ENCODE results near the gene GALNS.
"Not testable (repeated sequence)": the region's sequence is repeated elsewhere in the genome, so short reads cannot be mapped to it uniquely, and the experiment has no call there.

Gene GALNS

DNA sequence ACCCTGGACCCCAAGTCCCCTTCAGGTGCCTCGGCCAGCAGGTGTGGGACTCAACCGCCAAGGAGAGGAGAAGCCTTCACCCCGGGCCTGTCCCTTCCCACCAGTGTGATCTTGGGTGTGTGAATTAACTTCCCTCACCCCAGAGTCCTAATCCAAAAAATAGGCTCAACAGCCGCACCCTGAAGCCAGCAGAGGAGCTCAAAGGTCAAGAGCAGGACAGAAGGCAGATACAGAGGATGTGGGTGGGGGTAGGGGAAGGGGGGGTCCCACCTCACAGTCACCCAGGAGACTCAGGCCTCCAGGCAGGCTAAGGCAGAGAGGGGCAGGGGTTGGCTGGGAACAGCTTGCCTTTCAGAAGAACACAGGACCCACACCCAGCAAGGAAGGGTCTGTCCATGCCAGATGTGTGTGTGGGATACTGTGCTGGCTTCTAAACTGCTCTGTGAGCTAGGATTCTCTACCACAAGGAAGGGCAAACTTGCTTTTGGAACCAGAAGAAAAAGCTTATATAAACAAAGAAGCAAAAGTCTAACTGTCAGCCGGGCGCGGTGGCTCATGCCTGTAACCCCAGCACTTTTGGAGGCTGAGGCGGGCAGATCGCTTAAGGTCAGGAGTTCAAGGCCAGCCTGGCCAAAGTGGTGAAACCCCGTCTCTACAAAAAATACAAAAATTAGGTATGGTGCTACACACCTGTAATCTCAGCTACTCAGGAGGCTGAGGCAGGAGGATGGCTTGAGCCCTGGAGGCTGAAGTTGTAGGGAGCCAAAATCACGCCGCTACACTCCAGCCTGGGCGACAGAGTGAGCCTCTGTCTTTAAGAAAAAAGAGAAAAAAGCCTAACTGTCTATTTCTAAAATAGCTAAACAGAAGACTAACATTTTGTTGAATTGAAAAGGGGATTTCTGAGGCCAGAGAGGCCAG is 76.3 kb downstream of the GALNS start:
- DNase-seq: no peak

DNA sequence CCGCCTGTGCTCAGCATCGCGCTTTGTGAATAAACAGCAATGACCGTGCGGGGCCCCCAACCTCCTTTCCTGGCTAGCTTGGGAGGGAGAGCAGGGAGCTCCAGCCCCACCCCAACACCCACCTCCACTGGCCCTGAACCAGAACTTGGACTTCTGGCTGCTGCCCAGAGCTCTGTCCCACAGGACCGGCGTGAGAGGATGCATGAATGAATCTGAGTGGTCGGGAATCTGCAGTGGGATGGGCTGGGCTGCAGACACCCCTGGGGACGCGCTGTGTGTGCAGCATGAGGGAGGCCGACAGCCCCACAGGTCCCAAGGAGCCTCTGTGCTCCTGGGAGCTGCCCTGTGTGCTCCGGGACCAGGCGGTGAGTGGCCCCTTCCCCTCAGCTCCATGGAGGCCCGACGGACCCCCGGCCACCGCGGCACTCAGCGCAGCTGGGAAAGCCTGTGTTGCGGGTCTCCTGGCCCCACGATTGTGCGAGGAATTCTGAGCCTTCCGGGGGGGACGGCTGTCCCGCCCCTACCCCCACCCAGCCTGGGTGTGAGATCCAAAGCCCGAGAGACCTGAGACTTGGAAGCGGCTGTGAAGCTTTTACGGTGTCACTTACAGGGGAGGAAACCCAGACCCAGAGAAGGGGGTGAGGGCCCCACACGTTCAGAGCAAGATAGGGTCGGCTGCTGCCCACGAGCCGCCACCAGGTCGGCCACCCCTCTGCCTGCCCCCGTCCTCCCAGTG is 77.2 kb downstream of the GALNS start:
- DNase-seq: no peak

GRCh38 chr16:88778541-88779065 is 78.1 kb downstream of the GALNS start:
- DNase-seq: no peak

DNA sequence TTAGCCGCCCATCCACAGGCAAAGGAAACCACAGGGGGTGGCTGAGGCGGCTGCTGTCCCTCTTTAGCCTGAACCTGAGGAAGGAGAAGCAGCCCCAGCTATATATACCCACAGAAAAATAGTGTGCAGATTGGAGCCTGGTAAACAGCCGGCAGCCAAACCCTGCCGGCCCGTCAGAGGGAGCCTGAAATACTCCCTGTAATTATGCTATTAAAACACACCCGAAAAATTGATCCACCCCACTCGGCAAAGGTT is 78.5 kb downstream of the GALNS start:
- no peak for DNase-seq

GRCh38 chr16:88777471-88778270 is 79.1 kb downstream of the GALNS start:
- no peak for DNase-seq

DNA sequence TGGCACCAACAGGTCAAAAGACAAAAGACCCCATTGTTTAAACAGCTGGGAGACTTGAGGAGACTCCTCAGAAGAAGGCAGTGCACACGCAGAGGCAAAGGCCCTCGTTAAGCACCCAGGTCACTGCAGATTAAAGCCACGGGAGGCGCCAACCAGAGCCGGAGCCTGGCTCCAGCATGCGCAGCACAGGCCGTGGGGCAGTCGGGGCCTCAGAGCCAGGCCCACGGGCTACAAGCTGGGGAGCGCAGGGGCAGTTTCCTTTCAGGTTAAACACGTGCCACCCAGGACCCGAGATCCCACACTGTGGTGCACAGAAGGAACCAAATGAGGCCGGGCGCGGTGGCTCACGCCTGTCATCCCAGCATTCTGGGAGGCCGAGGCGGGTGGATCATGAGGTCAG is 80.9 kb downstream of the GALNS start:
- no peak for DNase-seq

DNA sequence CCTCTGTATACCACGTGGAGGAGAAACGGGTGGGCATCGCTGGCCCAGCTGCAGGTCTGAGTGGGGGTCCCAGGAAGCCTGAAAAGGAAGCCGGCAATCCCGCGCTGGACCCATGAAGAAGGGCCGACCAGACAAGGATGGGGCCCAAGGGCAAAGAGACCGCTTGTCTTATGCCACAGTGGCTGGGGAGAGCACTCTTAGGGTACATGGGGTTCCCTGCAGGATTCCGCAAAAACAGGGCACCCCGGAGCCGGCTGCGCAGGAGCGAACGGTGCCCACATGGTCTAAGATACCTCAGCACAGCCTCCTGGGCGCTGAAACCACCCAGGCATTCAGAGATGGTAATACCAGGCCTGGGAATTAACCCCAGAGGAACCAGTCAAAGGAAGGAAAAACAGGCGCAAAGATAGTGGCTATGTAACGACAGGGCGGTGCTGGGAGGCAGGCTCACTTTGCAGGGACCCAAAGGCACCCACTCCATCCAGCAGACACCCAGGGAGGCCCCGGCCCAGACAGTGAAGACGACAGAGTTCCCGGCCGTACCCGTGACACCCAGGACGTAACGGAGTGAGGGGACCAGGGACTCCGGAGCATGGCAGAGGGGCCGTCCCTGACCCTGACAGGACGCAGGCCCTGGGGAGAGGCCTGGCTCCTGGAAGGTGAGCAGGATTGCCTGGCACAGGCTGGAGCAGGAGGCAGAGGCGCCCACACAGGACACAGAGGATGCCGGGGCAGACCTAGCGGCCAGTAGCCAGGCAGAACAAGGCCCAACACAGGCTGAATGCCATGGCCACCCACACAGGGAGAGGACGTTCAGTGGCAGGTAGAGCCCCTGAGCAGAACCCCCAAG is 82.0 kb downstream of the GALNS start:
- DNase-seq: no peak

GRCh38 chr16:88773812-88774291 is 82.9 kb downstream of the GALNS start:
- DNase-seq: no peak

DNA sequence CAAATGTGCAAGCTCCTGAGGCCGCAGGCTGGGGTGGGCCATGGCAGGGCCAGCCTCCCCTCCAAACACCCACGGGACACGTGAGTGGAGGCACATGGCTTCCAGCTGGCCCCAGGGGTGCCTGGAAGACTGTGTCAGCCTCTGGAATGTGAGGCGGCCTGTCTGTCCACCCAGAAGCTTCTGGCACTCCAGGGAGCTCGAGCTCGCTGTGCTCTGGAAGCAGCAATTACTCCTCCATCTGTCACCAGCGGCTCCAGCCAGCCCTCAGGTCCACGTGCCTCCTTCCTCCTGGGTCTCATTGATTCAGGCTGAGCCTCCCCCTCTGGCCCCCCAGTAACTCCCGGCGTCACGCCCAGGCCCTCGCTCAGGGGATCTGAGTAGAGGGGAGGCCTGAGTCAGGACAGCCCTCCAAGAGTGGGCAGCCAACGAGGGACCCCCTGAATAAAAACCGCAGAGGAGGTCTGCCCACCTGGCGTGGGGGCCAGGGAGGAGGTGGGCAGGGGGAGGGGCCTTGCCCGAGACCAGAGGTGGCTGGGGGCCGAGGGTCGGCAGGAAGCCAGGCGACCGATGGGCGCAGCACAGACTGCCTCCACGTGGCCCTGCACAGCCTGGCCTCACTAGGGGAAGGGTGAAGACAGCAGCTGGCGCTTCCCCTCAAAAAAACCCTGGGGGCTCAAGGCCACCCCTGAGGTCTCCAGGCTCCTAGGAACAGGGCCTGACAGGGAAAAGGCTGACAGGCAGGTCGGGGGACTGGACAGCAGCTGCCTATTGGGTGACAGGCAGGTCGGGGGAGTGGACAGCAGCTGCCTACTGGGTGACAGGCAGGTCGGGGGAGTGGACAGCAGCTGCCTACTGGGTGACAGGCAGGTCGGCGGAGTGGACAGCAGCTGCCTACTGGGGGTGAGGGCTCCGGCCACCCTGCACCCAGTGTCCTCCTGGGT is 83.6 kb downstream of the GALNS start:
- no peak for DNase-seq

GRCh38 chr16:88771781-88772180 is 85.0 kb downstream of the GALNS start:
- DNase-seq: not testable (repeated sequence)

- no peak for DNase-seq
Observed at GRCh38 chr16:88771294-88771772, 85.4 kb downstream of the GALNS start.

GRCh38 chr16:88770461-88771293 is 86.1 kb downstream of the GALNS start:
- no peak for DNase-seq

GRCh38 chr16:88769617-88770460 is 86.9 kb downstream of the GALNS start:
- no peak for DNase-seq

- DNase-seq: no peak
Observed at GRCh38 chr16:88768071-88768783, 88.5 kb downstream of the GALNS start.

DNA sequence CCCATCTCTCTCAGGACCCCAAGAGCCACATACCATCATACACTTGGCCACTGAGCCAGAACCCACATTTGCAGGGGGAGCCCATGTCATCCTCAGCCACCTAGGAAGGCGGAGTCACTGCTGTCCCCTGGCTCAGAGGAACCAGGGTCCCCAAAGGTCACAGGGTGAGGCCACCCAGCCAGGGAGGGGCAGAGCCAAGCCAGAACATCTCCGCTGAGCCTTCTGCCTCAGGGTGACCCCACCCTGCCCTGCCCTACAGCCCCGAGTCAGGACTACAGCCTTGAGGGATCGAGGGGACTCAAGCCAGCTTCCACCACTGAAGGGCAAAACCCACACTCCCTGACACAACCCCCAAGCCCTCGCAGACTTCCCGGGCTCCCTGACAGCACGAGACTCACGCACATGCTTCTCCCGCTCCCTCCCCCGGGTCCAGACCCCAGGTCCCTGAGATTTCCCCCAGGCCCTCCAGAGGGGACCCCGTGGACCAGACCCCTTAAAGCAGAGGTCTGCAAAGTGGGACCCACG is 89.1 kb downstream of the GALNS start:
- DNase-seq: no peak

GRCh38 chr16:88766975-88767374 is 89.8 kb downstream of the GALNS start:
- DNase-seq: no peak

DNA sequence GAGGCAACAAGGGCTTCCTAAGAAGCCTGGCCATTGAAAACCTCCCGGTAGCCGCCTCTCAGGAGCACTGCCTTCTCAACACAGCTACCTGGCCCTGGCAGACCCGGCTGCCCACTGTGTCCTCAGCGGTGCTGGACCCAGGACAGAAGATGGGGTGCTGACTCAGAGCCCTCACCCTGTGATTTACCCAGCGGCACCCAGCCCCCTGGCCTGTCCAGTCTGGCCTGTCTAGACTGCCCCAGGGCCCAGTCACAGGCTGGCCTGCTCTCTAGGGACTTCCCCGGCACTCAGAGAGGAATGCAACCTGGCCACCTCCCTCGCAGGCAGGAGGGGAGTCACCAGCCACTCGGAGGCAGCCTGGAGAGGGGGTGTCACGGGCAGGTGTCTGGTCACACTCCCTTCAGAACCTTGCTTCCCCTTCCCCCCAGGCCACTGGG is 91.8 kb downstream of the GALNS start:
- no peak for DNase-seq

GRCh38 chr16:88764080-88764479 is 92.7 kb downstream of the GALNS start:
- DNase-seq: no peak

Data from stimulated activated CD4-positive, alpha-beta T cell treated with anti-CD3 and anti-CD28 coated beads, Interleukin-12 subunit alpha, Interleukin-12 subunit beta, amount 100 ng/mL, for 4 hours (primary cell).